ENCODE measurements around the gene CDK14.

The CDK14 gene

GRCh38 chr7:90856351-90857070, 260.4 kb downstream of the CDK14 start:
- DNase-seq: no peak

DNA sequence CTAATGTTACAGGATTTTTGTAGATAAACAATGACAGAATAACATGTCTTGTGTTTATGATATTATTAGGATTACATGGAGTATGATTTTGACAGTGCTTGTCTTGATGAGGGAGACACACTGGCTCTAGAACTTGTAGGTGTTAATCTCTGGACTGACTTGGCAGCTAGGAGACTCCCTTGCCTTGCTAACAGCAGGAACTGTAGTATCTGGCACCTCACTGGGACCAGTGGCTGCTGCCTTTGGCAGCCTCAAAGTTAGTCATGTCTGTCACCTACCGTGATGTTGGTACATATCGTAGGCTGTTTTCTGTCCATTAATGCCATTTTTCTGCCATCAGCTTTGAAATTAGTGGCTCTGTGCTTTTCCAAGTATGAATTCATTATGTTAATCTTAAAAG, 261.5 kb downstream of the CDK14 start:
- no peak for DNase-seq

DNA sequence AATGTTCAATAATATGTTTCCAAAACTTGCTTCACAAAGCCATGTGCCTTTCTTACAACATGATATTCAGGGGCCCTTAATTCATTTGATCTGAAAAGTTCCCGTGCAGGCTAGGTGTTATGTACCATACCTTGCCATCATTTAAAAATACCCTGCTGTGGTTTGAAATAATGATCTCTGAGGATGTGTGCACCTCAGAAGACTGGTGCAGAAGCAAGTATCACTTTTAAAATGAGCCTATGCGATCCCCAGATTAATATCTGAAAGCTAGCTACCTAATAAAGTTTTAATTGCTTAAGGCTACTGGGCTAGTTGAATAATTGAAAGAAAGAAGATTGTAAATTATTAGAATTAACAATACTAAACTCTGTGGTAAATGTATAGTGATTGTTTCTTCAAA, 262.4 kb downstream of the CDK14 start:
- DNase-seq: no peak

DNA sequence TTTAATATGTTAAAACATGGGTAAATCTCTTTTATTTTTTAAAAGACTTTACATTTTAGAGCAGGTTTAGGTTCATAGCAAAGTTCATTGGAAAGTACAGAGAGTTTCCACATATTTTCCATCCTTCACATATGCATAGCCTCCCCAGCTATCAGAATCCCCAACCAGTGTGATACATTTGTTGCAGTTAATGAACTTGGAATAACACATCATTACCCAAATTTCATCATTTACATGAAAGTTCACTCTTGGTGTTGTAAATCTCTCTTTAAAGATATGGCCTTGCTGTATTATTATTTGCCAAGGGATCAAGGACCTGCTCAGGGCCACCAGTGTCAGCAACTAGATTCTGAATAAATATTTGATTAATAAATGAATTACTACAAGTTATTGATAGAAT, 263.4 kb downstream of the CDK14 start:
- DNase-seq: no peak

GRCh38 chr7:90864088-90864487, 268.0 kb downstream of the CDK14 start:
- DNase-seq: no peak

DNA sequence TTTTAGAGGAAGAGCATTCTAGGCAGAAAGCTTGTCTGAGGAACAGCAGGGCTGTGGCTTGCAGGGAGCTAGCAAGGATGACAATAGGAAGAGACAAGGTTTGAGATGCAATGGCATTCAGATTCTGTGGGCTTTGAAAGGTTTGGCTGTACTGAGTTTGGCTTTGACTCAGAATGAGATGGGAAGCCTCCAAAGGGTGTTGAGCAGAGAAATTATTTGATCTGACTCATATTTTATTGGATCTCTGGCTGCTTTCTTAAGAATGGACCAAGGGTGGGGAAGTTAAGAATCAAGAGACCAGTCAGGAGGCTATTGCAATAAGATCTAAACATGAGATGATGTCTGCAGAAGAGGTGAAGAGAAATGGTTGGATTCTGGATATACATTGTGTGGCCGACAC, 273.2 kb downstream of the CDK14 start:
- no peak for DNase-seq

GRCh38 chr7:90876701-90877100, 280.6 kb downstream of the CDK14 start:
- no peak for DNase-seq

DNA sequence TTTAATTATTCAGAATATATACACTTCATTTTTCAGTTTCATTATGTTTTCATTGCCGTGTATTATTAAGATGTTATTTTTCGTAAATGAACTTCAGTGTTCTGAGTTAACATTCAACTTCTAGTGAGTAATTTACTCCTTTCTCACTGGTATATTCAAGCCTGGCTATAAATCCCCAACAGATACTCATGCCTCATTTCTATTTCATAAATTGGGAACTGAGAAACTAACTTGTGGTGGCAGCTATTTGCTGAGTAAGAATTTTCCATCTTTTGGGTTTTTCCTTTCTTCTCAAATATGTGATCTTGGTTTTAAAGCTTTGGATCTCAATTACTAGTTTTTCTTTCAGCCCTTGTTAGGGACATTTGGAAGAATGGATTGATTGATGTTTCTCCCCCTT, 281.1 kb downstream of the CDK14 start:
- DNase-seq: no peak

DNA sequence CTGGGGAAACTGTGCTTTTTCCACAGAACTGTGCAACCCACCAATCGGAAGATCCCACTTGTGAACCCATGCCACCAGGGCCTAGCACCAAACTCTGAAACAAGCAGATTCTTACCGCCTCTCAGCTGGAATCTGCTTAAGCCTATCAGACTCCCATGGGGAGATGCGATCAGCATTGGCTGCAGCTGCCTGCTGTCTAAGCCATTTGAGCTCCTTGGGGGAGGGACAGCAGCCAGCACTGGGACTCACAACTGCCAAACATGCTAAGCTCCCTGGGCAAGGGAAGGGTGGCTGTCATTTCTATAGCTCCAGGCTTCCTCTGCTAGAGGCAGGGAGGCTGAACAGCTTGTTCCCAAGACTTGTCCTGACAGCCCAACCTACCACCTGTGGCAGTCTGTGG, 283.8 kb downstream of the CDK14 start:
- DNase-seq: no peak

DNA sequence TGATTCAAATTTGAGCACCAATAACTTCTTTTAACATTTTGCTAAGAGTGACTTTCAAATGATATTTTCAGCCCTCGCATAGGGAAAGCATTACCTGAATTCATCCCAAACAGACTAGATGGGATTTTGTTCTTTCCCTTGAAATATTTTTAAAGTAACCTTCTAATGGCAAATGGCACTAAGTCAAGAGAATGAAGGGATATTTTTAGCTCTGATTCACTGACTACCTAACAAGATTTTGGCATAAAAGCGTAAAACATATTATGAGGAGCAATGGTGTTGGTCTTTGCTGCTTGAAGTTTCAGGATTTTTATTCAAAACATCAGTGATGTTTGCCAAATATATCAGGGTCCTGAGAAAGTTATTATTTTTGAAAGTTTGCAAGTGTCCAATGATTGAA, 290.3 kb downstream of the CDK14 start:
- no peak for DNase-seq

GRCh38 chr7:90889210-90889609, 293.1 kb downstream of the CDK14 start:
- no peak for DNase-seq

- no peak for DNase-seq
Observed at GRCh38 chr7:90889644-90890043, 293.5 kb downstream of the CDK14 start.

GRCh38 chr7:90891529-90891928, 295.4 kb downstream of the CDK14 start:
- DNase-seq: no peak

GRCh38 chr7:90892213-90892612, 296.1 kb downstream of the CDK14 start:
- DNase-seq: no peak

DNA sequence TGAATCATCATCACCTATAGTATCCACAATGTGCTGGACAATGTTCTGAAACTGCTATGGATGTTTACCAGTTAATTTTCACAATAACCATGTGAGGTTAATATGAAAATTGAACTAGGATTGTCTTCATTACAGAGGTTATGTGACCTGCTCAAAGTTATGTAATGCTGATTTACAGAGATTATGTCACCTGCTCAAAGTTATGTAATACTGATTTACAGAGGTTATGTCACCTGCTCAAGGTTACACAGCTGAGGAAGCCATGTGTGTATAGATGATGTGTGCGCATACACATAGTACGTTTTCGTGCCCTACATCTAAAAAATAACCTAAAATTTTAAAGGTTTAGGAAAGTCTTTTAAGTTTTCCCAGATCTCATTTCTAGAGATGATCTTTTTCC, 298.0 kb downstream of the CDK14 start:
- DNase-seq: no peak

GRCh38 chr7:90896458-90896857, 300.3 kb downstream of the CDK14 start:
- no peak for DNase-seq

GRCh38 chr7:90897961-90898469, 301.9 kb downstream of the CDK14 start:
- no peak for DNase-seq

GRCh38 chr7:90900628-90901356, 304.7 kb downstream of the CDK14 start:
- DNase-seq: no peak

DNA sequence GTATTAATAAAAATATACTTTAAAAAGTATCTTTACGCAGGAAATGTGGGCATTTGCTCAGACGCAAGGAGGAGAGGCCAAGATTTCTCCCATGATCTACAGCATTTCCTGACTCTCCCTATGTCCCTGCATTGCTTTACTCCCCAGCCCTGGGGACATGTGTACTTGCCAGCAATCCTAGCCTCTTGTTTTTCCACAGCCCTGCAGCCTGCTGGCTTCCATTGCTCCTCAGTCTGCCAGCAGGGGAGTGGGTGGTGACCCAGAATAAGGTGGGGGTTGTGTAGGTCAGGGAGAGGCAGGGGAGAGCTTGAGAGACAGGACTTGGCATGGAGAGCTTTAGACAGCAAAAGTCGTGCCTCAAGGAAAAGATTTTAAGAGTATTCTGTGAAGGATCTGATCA, 307.7 kb downstream of the CDK14 start:
- no peak for DNase-seq

GRCh38 chr7:90910136-90910535, 314.0 kb downstream of the CDK14 start:
- DNase-seq: no peak

DNA sequence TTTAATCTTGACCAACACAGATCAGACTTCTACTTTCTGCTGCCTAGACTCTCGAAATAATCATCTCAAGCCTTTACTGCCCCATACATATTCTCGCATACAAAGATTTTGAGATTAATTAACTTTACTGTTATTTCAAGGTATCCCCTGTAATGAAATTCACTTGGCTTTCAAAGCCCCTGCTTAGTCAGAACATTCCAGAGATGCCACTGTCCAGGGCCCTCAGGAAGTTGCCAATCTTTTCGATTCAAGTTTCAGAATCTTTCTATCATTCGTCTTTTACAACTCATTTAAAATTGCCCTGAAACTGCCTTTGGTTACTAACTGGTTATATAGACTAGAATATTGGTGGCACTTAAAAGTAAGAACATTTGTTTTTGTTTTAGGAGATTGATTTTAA, 320.2 kb downstream of the CDK14 start:
- no peak for DNase-seq

DNA sequence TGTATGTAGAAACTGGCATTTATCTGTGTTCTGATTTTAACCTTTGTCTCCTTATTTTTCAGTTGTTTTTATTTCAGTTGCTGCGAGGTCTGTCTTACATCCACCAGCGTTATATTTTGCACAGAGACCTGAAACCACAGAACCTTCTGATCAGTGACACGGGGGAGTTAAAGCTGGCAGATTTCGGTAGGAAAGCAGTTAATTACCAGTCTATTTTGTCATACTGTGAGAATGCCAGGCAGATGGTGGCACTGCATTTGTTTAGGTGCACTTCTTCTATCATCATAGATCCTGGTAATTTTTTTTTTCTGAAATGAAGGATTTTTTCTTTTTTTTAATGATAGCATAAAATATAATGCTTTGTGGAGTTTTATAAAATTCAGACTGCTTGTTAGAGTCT, 321.4 kb downstream of the CDK14 start:
- DNase-seq: no peak

DNA sequence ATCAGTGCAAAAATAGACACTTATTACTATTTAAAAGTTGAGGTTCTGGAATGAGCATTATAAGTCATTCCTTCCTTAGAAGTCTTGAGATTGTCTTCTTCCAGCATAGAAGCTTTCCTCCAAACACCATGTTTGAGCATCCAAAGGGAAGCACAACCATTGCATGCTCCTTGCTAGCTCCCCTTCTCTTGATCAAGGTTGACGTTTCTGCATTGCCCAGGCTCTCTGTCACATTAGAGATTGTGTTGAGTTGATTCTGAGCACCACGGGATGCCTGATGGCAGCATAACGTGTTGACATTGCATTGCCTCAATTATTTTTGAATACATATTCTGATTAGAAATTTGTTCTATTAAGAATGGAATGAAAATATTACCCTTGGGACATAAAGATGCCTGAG, 322.2 kb downstream of the CDK14 start:
- no peak for DNase-seq

GRCh38 chr7:90919816-90920215, 323.7 kb downstream of the CDK14 start:
- no peak for DNase-seq

DNA sequence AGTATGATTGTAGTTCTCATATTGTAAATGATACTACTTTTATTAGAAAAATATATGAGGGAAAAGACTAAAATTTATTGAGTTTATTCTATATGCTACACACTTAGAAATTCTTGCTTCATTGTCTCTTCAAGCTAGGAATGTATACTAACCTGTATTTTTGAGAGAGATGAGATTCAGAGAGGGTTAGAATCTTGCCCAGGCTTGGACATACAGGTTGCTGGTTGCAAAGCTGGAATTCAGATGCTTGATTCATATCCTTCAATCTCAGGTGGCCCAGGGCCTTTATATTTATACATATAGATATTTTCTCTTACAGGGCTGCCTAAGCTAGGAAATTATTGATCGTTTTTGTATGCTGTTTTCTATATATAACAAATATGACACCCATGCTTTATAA, 324.2 kb downstream of the CDK14 start:
- DNase-seq: no peak
